Astrocyte (in vitro differentiated cells and primary cell): ENCODE data around the gene SCYGR7. TPM values are rescaled to one million over a fixed set of nuclear protein-coding genes. Genes with fewer than 3 reads are reported as not detected.
"Not testable (repeated sequence)": the region's sequence is repeated elsewhere in the genome, so short reads cannot be mapped to it uniquely, and the experiment has no call there.

Experiments
- DNase-seq: peaks from one replicate; pipeline ENCODE4 v3.0.0-alpha.2; 2010; ENCODE audit warnings: low read depth
- FAIRE-seq: peaks from 2 replicates; lab custom pipeline; 2011; peaks lifted over from hg19 to GRCh38; lab: Jason Lieb, UNC
- H2AFZ ChIP-seq: 2 replicates; pipeline ENCODE4 v1.6.0; 2012; ENCODE audit warnings: low read depth, low read length, inconsistent platforms
- H3K27ac ChIP-seq: 2 replicates; pipeline ENCODE4 v1.5.1; 2011; ENCODE audit warnings: low read depth, low read length, inconsistent platforms
- H3K27me3 ChIP-seq: 2 replicates; pipeline ENCODE4 v1.6.0; 2011; ENCODE audit warnings: low read length, inconsistent platforms; ENCODE audit not compliant: insufficient read depth
- H3K36me3 ChIP-seq: 2 replicates; pipeline ENCODE4 v1.5.1; 2011; ENCODE audit warnings: low read length, inconsistent platforms; ENCODE audit not compliant: insufficient read depth
- H3K4me1 ChIP-seq: 2 replicates; pipeline ENCODE4 v1.5.1; 2011; ENCODE audit warnings: low read length, inconsistent platforms; ENCODE audit not compliant: insufficient read depth
- H3K4me2 ChIP-seq: 2 replicates; pipeline ENCODE4 v1.6.0; 2012; ENCODE audit warnings: low read length, inconsistent platforms
- H3K4me3 ChIP-seq: 2 replicates; pipeline ENCODE4 v1.5.1; 2011; ENCODE audit warnings: low read depth, mild to moderate bottlenecking, low read length, inconsistent platforms; ENCODE audit not compliant: insufficient read depth
- H3K79me2 ChIP-seq: 2 replicates; pipeline ENCODE4 v1.6.0; 2012; ENCODE audit warnings: mild to moderate bottlenecking, low read length, inconsistent platforms; ENCODE audit not compliant: insufficient read depth
- H3K9ac ChIP-seq: 2 replicates; pipeline ENCODE4 v1.6.0; 2012; ENCODE audit warnings: mild to moderate bottlenecking, low read length, inconsistent platforms
- H3K9me3 ChIP-seq: 2 replicates; pipeline ENCODE4 v1.5.1; 2012; ENCODE audit warnings: low read depth, mild to moderate bottlenecking, low read length, inconsistent platforms; ENCODE audit not compliant: insufficient read depth
- H4K20me1 ChIP-seq: 2 replicates; pipeline ENCODE4 v1.6.0; 2012; ENCODE audit warnings: low read length, inconsistent platforms; ENCODE audit not compliant: insufficient read depth
- H3K27ac Mint-ChIP-seq: one replicate; pipeline ENCODE4 v1.8.0; 2021; ENCODE audit warnings: mild to moderate bottlenecking, mixed read lengths; ENCODE audit not compliant: unreplicated experiment
- H3K27me3 Mint-ChIP-seq: one replicate; pipeline ENCODE4 v1.8.0; 2021; ENCODE audit warnings: low read depth, mixed read lengths; ENCODE audit not compliant: unreplicated experiment
- H3K36me3 Mint-ChIP-seq: one replicate; pipeline ENCODE4 v1.8.0; 2021; ENCODE audit warnings: low read depth, mixed read lengths; ENCODE audit not compliant: unreplicated experiment
- H3K4me1 Mint-ChIP-seq: one replicate; pipeline ENCODE4 v1.8.0; 2021; ENCODE audit warnings: low read depth, mixed read lengths; ENCODE audit not compliant: unreplicated experiment
- H3K4me3 Mint-ChIP-seq: one replicate; pipeline ENCODE4 v1.8.0; 2021; ENCODE audit warnings: mild to moderate bottlenecking, moderate library complexity, mixed read lengths; ENCODE audit not compliant: unreplicated experiment
- H3K9me3 Mint-ChIP-seq: one replicate; pipeline ENCODE4 v1.8.0; 2021; ENCODE audit warnings: mild to moderate bottlenecking, mixed read lengths; ENCODE audit not compliant: unreplicated experiment
- CTCF ChIP-seq: IDR thresholded peaks from 2 replicates; pipeline ENCODE4 v1.5.1; 2011; ENCODE audit warnings: low read depth, mild to moderate bottlenecking, inconsistent platforms, low read length, moderate library complexity; ENCODE audit not compliant: insufficient read depth
- EZH2 ChIP-seq: IDR thresholded peaks from 2 replicates; pipeline ENCODE4 v1.6.1; 2012; ENCODE audit warnings: mild to moderate bottlenecking, low read length, inconsistent platforms; ENCODE audit not compliant: insufficient read depth
- total RNA-seq: library from RNA; stranded (reverse); gene quantifications from 2 replicates; pipeline ENCODE4 v1.2.1, GENCODE V29; 2021

SCYGR7 gene
- total RNA-seq, 1 donor from 2014 or later, result not detected

GRCh38 chr2:227717687-227718567, 10.2 kb upstream of the SCYGR7 start, which contains the start of gene SLC19A3:
TSS of gene SLC19A3 (minus strand) at chr2:227718028. CDS start at chr2:227702318, 15,710 bp downstream.
- FAIRE-seq (no peak), DNase-seq (peak; percentile 75)
- Histone ChIP-seq H3K79me2 (no peaks in the 10 kb centered on the region), H2AFZ (peak within 1 kb of the TSS; percentile 74), H3K9me3 (no peaks in the 10 kb centered on the region), H4K20me1 (no peaks in the 10 kb centered on the region), H3K27me3 (peaks cover 3% of the 10 kb centered on the region), H3K4me3 (peak within 1 kb of the TSS; percentile 66), H3K4me2 (peak within 1 kb of the TSS; percentile 92), H3K9ac (peak within 1 kb of the TSS; percentile 43), H3K4me1 (no peaks in the 10 kb centered on the region), H3K27ac (no peak within 1 kb of the TSS), H3K36me3 (no peaks in the 10 kb centered on the region)
- TF ChIP-seq EZH2, result no peak
- TF ChIP-seq CTCF, result no peak
- Mint-ChIP-seq H3K4me1 (peaks cover 4% of the 10 kb centered on the region), H3K4me3 (peak within 1 kb of the TSS; percentile 82), H3K27me3 (peaks cover 3% of the 10 kb centered on the region), H3K27ac (no peak within 1 kb of the TSS), H3K36me3 (no peaks in the 10 kb centered on the region), H3K9me3 (no peaks in the 10 kb centered on the region)

GRCh38 chr2:227719641-227720040, 8.5 kb upstream of the SCYGR7 start:
- no peaks in the 10 kb centered on the region for H3K4me1 ChIP-seq
- no peak overlapping the region for H3K4me3 ChIP-seq
- FAIRE-seq (no peak), DNase-seq (no peak)
- Mint-ChIP-seq H3K36me3 (no peaks in the 10 kb centered on the region), H3K9me3 (no peaks in the 10 kb centered on the region), H3K4me3 (no peak overlapping the region), H3K4me1 (peaks cover 4% of the 10 kb centered on the region), H3K27me3 (peaks cover 3% of the 10 kb centered on the region), H3K27ac (no peak overlapping the region)
- H3K9me3 ChIP-seq, result no peaks in the 10 kb centered on the region
- H2AFZ ChIP-seq, result no peak overlapping the region
- TF ChIP-seq EZH2, result no peak
- TF ChIP-seq CTCF, result no peak
- H3K79me2 ChIP-seq, result no peaks in the 10 kb centered on the region
- no peak overlapping the region for H3K27ac ChIP-seq
- no peaks in the 10 kb centered on the region for H4K20me1 ChIP-seq
- no peak overlapping the region for H3K9ac ChIP-seq
- no peaks in the 10 kb centered on the region for H3K36me3 ChIP-seq
- H3K4me2 ChIP-seq, result no peak overlapping the region
- peaks cover 3% of the 10 kb centered on the region for H3K27me3 ChIP-seq

GRCh38 chr2:227720680-227721079, 7.5 kb upstream of the SCYGR7 start:
- no peaks in the 10 kb centered on the region for H3K9me3 ChIP-seq
- no peak overlapping the region for H3K4me2 ChIP-seq
- peaks cover 3% of the 10 kb centered on the region for H3K27me3 Mint-ChIP-seq
- H3K9me3 Mint-ChIP-seq, result no peaks in the 10 kb centered on the region
- no peaks in the 10 kb centered on the region for H3K79me2 ChIP-seq
- H3K4me1 ChIP-seq, result no peaks in the 10 kb centered on the region
- H3K36me3 Mint-ChIP-seq, result no peaks in the 10 kb centered on the region
- no peak overlapping the region for H2AFZ ChIP-seq
- FAIRE-seq (no peak), DNase-seq (no peak)
- H3K9ac ChIP-seq, result no peak overlapping the region
- H3K27ac ChIP-seq, result no peak overlapping the region
- H3K27me3 ChIP-seq, result peaks cover 3% of the 10 kb centered on the region
- H4K20me1 ChIP-seq, result no peaks in the 10 kb centered on the region
- TF ChIP-seq CTCF (no peak), EZH2 (no peak)
- no peak overlapping the region for H3K27ac Mint-ChIP-seq
- H3K4me3 ChIP-seq, result no peak overlapping the region
- H3K36me3 ChIP-seq, result no peaks in the 10 kb centered on the region
- no peak overlapping the region for H3K4me3 Mint-ChIP-seq
- peaks cover 4% of the 10 kb centered on the region for H3K4me1 Mint-ChIP-seq

GRCh38 chr2:227722821-227723220, 5.3 kb upstream of the SCYGR7 start:
- H2AFZ ChIP-seq, DNase-seq: not testable (repeated sequence)

More at GRCh38 chr2:227722821-227723220, 5.3 kb upstream of the SCYGR7 start:
- H3K4me3 Mint-ChIP-seq, H3K9me3 Mint-ChIP-seq, H3K27ac Mint-ChIP-seq, H3K4me3 ChIP-seq, H4K20me1 ChIP-seq, FAIRE-seq, H3K27ac ChIP-seq, H3K4me1 Mint-ChIP-seq, H3K36me3 ChIP-seq, H3K9ac ChIP-seq, H3K36me3 Mint-ChIP-seq, H3K4me1 ChIP-seq, H3K79me2 ChIP-seq, H3K27me3 ChIP-seq, H3K9me3 ChIP-seq, H3K27me3 Mint-ChIP-seq, H3K4me2 ChIP-seq: not testable (repeated sequence)
